Neural progenitor cell (in vitro differentiated cells): Measurements from ENCODE around the gene TGOLN2.

Source experiments
- EZH2 ChIP-seq: fragments of 200-600 bp; sonication (generic); IDR thresholded peaks from 2 replicates; pipeline ENCODE4 v1.6.1; 2017; ENCODE audit warnings: antibody characterized with exemption, mild to moderate bottlenecking, moderate library complexity
- TF ChIP-seq, protein P1 (sequence below): fragments of 200-600 bp; sonication (generic); IDR thresholded peaks from 2 replicates; pipeline ENCODE4 v1.5.1; 2017; ENCODE audit warnings: antibody characterized with exemption, mild to moderate bottlenecking

GRCh38 chr2:85324639-85325465 is 2.9 kb downstream of the TGOLN2 start:
- TF ChIP-seq, protein P1, sequence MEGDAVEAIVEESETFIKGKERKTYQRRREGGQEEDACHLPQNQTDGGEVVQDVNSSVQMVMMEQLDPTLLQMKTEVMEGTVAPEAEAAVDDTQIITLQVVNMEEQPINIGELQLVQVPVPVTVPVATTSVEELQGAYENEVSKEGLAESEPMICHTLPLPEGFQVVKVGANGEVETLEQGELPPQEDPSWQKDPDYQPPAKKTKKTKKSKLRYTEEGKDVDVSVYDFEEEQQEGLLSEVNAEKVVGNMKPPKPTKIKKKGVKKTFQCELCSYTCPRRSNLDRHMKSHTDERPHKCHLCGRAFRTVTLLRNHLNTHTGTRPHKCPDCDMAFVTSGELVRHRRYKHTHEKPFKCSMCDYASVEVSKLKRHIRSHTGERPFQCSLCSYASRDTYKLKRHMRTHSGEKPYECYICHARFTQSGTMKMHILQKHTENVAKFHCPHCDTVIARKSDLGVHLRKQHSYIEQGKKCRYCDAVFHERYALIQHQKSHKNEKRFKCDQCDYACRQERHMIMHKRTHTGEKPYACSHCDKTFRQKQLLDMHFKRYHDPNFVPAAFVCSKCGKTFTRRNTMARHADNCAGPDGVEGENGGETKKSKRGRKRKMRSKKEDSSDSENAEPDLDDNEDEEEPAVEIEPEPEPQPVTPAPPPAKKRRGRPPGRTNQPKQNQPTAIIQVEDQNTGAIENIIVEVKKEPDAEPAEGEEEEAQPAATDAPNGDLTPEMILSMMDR: no peak
- no peak for TF ChIP-seq EZH2
